Epithelial cell of prostate (primary cell): ENCODE results near the gene STOML2.

ENCODE experiments used
- DNase-seq: peaks from one replicate; pipeline ENCODE4 v3.0.0-alpha.2; 2011; ENCODE audit warnings: low read depth, low spot score
- H3K27ac ChIP-seq: fragments of 450-650 bp; 2 replicates; pipeline ENCODE4 v1.5.1; 2017; ENCODE audit warnings: mild to moderate bottlenecking

STOML2 gene

DNA sequence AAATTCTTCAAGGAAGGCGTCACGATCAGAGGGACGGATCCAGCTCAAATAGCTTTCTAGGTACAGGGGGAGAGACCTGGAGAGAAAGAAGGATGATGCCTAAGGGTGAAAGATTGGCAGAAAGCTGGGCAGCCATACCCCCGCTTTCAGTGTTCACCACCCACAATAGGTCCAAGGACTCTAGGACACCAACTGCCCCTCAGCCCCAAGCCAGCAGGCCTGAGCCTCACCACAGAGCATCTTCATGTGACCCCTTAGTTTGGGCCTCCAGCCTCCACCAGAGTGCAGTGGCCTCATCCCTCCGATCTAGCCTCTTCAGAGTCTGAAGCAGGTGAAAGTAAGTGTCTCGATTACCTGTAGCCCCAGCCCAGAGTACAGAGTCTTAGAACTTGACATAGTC, 28.8 kb downstream of the STOML2 start:
- DNase-seq: no peak
- H3K27ac ChIP-seq: no peak overlapping the region

DNA sequence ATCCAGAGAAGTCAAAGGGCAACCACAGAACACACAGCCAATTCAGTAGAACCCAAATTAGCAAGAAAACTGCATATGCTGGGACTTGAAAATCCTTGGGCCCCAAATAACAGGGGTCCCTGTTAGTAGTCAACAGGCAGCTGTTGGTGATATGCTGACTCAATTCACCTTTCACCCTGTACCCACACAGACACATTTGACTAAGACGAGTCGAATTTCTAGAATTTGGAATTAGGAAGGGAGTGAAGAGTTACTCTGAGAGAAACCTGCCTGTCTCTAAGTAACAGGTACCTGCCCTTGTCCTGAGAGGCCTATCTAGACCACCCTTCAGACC, 29.7 kb downstream of the STOML2 start:
- peak overlapping the region; percentile 100 for H3K27ac ChIP-seq
- DNase-seq: no peak

DNA sequence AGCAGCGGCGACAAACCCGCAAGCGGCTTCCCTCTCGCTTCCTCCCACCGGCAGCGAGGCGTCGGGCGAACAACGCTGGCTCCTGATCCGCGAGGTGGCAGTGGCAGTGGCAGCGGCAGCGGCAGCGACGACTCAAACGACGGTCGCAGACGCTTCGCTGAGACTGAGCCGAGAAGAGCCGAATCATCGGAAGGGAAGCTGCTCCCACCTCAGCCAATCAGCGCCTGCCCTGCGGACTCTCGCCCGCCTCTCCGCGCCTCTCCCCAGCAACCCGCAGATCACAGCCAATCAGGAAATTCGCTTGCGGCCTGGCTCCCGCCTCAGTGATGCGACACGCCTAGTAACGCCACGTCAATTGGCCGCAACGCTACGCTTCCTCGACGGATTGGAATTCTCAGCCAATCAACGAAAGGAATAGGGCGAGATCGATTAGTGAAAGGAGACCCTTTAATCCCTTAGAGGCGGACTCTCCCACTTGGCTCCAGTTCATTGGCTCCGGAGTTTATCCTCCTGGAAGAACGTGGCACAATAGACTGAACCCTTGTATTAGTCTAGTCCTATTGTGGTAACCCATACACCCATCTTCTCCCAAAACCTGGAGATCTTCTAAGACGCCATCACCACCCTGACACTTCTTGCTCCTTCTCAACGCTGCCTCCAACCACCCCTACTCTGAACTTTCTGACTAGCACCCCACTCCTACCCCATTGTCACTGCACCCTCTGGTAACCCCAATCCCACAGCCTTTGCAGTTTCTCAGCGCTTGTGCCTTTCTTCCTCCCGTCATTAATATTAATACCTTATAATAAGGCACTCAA, 30.3 kb downstream of the STOML2 start, which contains the start of gene VCP:
VCP (minus strand) TSS at position 165 of the 818 bp plus-strand sequence. CDS start 272 bp downstream, outside the sequence.
- peak within 1 kb of the TSS; percentile 100 for H3K27ac ChIP-seq
- DNase-seq: peak; percentile 97

DNA sequence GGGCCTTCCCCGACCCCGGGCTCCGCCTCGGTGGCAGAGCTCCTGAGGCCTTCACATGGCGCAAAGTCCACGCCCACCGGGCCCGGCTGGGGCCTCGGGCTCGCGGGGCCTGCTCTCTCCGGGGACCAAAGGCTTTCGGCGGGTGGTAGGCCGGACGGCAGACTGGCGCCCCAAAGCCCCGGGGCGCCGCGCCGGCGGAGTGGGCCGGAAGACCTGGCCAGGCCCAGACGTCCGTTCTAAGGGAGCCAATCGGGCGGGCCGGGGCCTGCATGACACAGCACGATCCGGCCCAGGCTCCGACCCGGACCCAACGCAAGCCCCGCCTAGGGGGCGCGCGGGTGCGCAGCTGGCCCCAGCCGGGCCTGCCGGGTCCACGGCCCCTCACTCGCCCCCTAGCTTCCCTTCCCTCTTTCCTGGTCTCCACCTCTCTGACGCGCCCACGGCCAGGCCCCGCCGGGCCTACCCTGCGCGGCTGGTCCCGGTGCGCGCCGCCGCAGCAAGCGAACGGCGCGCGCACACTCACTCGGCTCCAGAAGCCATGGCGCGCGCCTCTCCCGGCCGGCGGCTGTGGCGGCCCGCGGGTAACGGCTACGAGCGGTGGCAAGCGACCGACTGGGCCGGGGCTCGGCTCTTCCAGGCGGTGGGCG, 31.0 kb downstream of the STOML2 start:
- peak overlapping the region; percentile 100 for H3K27ac ChIP-seq
- peak; percentile 31 for DNase-seq

DNA sequence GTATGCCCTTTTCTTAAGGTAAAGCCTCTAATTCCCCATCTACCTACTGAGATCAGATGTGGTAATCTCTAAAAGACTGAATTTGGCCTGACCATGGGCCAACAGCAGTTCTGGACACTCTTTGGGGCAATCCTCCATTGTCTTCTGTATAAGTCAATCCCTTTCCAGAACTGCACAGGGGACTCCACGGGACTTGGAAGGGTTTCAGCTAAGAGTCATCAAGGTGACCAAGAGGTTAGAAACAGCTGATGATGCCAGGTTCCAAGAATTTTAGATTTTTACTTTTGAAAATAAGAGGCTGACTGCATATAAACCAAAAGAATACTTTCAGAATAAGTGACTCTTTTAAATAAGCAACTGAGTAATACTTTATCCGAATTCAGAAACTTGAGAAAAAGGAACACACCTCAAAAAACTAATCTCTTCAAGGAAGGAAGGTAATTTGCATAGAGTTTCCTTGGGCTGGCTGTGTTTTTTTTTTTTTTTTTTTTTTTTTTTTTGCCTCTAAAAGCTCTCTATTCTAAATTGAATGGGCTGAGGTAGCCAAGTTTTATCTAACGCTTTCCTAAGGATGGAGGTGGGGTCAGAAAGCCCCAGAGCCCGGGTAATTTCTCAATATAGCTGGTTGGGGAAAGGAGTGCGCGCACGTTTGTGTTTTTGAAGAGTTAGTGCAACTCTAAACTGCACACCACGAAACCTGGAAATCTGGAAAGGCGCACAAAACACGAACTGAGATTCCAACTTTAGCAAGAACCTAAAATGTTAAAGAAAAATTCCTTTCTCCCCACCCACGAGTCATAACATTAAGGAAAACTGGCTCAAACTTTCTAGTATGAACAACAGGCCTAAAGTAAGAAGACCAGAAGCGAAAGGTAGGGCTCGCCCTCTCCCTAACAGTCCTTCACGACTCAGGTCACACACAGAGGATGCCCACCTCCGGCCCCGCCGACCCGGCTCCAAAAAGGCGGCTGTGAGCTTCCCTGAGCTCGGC, 31.8 kb downstream of the STOML2 start:
- peak overlapping the region; percentile 100 for H3K27ac ChIP-seq
- no peak for DNase-seq

DNA sequence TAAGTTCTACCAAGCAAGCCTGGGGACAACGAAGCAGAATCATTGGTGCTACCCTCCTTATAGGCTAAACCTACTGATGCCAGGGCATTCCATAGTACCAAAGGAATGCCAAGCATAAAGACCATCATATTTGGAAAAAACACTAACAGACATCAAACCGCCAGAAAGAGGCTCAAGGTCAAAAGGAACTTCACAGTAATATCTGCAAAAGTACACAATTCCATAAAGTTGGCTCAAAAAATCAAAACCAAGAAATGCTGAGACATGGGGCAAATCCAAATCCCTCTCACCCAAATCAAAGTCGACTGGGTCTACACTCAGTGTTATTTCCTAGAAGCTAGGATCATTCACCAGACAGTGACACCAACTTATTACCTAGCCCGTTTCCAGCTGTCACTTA, 33.9 kb downstream of the STOML2 start:
- no peak for DNase-seq
- peak overlapping the region; percentile 2 for H3K27ac ChIP-seq

DNA sequence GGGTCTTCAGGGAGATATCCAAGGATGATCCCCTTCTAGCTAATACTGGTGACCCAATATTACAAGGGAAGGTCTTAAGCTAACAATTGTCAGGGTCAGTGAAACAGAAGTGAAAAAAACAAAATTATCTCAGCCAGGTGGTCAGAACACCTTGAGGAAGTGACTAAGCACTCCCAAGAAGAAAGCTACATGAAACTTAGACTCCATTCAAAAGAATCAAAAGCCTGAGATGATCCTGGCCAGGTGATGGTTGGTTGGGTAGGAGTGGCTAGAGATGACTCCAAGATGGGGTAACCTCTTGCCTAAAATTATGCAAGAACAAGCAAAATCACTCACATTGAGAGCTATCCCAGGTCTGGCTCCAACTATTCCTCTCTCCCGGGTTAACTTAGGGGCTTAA, 35.9 kb downstream of the STOML2 start:
- no peak for DNase-seq
- peak overlapping the region; percentile 29 for H3K27ac ChIP-seq

DNA sequence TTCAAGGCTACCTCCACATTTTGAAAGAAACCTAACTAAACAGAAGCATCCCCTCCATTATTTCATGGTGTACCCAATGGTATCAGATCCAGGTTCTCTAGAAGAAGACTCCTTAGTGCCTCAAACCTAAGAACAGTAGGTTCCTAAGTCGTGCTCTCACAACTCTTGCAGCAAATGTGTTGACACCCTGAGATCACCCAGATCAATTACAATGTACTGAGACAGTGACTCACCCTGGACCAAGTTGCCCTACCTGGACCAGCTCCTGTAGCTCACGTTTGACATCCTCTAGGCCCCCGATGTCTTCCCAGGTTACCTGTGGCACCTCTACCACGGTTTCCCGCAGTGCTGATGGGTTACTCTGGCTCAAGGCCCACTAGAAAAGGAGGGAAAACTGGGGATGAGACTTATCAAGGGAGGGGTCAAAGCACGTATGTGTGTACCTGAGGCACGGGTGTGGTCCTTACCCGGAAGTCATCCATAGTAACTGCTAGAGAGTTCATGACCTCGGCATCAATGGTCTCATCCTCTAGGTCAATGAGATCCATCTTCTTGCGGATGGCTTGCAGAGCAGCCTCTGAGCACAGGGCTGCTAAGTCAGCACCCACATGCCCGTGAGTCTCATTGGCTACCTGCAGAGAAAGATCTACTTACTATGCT, 42.3 kb downstream of the STOML2 start:
- no peak for DNase-seq
- H3K27ac ChIP-seq: no peak overlapping the region

DNA sequence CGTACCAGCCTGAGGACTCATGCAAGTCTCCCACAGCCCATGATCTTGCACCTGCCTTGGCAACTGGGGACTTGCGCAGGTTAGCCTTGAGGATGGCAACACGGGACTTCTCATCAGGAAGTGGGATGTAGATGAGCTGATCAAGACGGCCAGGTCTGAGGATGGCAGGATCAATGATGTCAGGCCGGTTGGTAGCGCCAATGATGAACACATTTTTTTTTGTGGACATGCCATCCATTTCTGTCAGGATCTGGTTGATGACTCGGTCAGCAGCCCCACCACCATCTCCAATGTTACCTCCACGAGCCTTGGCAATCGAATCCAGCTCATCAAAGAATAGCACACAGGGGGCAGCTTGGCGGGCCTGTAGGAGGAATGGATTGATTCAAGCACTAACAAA, 43.5 kb downstream of the STOML2 start:
- H3K27ac ChIP-seq: no peak overlapping the region
- no peak for DNase-seq

DNA sequence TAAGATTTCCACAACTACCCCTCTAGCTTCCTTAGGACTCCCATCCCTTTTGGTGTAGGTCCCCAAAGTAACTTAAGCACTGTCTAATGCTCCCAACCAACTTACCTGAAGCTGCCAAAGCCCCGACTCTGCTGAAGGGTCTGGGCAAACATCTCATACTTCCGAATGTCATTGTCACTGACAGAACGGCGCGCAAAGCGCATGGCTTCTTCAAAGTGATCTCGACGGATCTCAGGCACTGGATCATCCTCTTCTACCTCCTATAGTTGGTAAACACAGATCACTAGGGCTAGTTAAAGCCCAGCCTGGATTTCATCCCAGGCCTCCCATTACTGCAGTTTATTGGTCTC, 45.7 kb downstream of the STOML2 start:
- H3K27ac ChIP-seq: no peak overlapping the region
- DNase-seq: no peak

DNA sequence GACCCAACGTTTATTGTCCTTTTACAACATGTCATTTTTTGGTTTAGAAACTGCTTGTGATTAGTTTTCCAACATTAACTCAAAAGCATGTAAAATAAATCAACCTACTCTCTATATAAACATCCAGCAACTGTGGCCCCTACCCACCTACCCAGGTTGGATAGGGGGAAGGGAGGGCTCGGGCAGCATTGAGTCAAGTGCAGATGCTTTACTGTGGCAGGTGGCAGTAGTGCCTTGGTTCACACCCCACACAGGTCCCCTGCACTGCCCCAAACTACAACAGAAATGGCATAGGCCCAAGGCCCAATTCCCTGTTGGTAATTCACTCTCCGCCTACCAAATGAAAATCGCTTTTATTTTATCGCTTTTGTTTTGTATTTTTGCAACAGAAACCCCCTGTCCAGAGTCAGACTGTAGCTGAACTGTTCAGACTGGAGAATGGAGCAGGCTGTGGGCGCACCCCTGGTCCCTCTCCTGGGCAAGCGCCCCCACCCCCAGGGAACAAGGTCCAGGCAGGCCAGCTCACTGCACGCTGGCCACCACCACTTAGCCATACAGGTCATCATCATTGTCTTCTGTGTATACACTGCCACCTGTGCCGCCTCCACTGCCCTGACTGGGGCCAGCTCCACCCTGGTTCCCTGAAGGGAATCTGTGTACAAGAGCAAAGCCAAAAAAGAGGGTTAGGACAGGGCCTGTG, 46.2 kb downstream of the STOML2 start:
- no peak for DNase-seq

DNA sequence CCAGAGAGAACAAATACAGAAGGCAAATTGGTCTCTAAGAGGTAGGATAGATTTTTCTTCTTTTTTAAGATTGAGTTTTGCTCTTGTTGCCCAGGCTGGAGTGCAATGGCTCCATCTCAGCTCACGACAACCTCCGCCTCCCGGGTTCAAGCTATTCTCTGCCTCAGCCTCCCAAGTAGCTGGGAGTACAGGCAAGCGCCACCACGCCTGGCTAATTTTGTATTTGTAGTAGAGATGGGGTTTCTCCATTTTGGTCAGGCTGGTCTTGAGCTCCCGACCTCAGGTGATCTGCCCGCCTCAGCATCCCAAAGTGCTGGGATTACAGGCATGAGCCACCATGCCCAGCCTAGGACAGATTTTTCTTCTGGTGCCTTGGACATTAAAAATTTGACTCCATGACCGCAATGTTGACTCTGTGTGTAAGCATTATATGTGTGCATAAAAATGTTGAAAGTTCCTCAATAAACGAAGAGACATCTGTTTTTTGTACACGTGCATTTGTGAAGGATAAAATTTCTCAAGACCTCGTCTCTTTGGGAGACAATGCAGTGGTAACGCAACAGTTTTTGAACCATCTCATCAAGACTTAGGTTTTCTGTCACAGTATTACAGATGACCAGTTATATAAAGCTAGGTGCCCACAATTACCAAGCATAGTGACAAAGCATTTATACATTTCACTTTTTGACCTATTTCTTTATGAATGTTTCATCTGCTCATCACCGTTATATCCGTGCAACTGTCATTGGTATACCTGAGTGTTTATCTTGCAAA, 47.9 kb downstream of the STOML2 start:
- DNase-seq: no peak
- H3K27ac ChIP-seq: no peak overlapping the region

More for the DNA sequence above, 46.2 kb downstream of the STOML2 start:
- no peak overlapping the region for H3K27ac ChIP-seq

DNA sequence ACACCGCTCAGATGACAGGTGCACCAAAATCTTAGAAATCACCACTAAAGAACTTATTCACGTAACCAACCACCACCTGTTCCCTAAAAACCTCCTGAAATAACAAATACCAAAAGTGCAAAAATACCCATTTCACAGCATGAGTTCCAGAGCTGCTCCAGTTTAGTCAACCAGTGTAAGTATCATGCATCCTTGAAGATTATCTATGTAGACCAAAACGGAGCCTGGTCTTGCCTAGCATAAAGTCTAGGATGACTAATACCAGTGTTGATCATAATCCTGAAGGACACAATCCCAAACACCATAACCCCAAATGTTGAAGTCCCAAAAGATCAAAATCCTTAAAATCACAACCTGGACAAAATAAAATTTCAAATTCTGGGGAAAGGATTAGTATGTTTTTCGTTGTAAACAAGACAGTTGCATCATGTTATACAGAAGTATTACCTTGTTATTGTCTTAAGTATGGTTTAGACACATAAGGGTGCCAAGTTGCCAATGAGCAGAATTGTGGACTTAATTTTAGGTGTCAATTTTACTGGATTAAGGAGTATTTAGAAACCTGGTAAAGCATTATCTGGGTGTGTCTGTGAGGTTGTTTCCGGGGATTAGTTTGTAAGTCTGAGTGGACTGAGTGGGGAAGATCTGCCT, 48.6 kb downstream of the STOML2 start:
- DNase-seq: no peak
- no peak overlapping the region for H3K27ac ChIP-seq

DNA sequence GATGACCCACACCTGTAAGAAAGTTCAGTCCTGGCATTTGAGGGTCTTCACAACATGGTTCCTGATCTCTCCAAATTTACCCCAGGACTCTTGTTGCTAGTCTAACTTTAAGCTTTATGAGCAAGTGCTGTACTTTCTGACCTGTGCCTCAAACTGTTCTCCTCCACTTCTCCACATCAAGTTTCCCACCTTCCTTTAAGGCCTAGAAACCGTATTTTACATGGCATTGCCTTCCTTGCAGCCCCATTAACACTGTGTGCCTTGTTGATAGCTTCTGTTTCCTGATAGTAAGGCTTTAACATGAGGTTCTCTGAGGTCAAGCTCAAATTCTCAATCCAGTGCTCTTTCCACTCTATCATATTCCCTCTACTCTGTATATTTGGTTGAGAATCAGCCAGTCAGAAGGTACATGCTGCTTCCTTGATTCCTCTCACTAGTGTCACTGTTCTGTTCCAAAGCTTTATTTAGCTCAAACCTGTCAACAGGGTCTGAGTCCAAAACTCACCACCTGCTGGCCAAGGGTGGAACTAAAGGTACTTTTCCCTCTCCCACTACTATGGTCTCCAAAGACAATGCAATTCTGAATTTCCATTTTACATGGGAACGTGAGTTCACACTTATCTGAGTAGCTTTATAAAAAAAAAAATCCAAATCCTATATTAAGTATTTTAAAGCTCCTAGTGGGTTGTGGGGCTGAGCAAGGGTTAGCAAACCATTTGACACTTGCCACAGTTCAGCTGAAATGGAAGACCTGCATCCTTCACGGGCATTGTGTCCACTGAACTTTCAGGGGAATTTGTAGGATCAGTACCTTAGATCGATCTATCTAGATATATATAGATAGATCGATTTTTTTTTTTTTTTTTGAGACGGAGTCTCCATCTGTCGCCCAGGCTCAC, 51.6 kb downstream of the STOML2 start:
- no peak overlapping the region for H3K27ac ChIP-seq
- no peak for DNase-seq
